Activated CD8-positive, alpha-beta T cell treated with anti-CD3 and anti-CD28 coated beads for 36 hours (primary cell): ENCODE data around the gene EIF1. TPM values are rescaled to one million over a fixed set of nuclear protein-coding genes. Genes with fewer than 3 reads are reported as not detected.
A peak's percentile ranks its signal among the peaks of the same experiment; 100 is the strongest.

Source experiments
- ATAC-seq: fragments of 200-7000 bp; cut with Tn5 transposase; one replicate; pipeline ENCODE4 v1.10.0; 2021; ENCODE audit warnings: mild to moderate bottlenecking, moderate library complexity
- CTCF ChIA-PET: fragments of 350-600 bp; sonication (Branson Sonifier 250); formaldehyde crosslinking; loops from one replicate; lab custom pipeline; 2021; ENCODE audit warnings: antibody characterized with exemption; lab: Charles Lee
- POLR2A ChIA-PET: fragments of 350-600 bp; sonication (Branson Sonifier 250); formaldehyde crosslinking; loops from one replicate; lab custom pipeline; 2021; ENCODE audit warnings: antibody characterized with exemption; lab: Charles Lee
- DNase-seq: peaks from one replicate; pipeline ENCODE4 v3.0.0-alpha.2; 2020
- H3K27ac Mint-ChIP-seq: one replicate; pipeline ENCODE4 v1.8.0; 2021; ENCODE audit warnings: mild to moderate bottlenecking, mixed read lengths
- H3K27me3 Mint-ChIP-seq: one replicate; pipeline ENCODE4 v1.8.0; 2021; ENCODE audit warnings: mixed read lengths
- H3K36me3 Mint-ChIP-seq: one replicate; pipeline ENCODE4 v1.8.0; 2021; ENCODE audit warnings: low read depth, mixed read lengths
- H3K4me1 Mint-ChIP-seq: one replicate; pipeline ENCODE4 v1.8.0; 2021; ENCODE audit warnings: low read depth, mixed read lengths
- H3K4me3 Mint-ChIP-seq: one replicate; pipeline ENCODE4 v1.8.0; 2021; ENCODE audit warnings: mild to moderate bottlenecking, moderate library complexity, mixed read lengths
- H3K9me3 Mint-ChIP-seq: one replicate; pipeline ENCODE4 v1.8.0; 2021; ENCODE audit warnings: mixed read lengths
- intact Hi-C: fragments of 100-400 bp; cut with micrococcal nuclease; formaldehyde crosslinking; loops from one replicate; pipeline ENCODE4 v1.10.0; 2022
- total RNA-seq, 2 experiments: library from RNA; stranded (reverse); gene quantifications; one replicate each; pipeline ENCODE4 v1.2.3, GENCODE V29; 2021
- TF ChIP-seq, protein P1 (sequence below): fragments of 200-600 bp; IDR thresholded peaks from one replicate; pipeline ENCODE4 v1.8.0; 2022; ENCODE audit warnings: antibody characterized with exemption, mild to moderate bottlenecking

The EIF1 gene
- total RNA-seq, 2 experiments from 2014 or later = 924 to 930 TPM

DNA sequence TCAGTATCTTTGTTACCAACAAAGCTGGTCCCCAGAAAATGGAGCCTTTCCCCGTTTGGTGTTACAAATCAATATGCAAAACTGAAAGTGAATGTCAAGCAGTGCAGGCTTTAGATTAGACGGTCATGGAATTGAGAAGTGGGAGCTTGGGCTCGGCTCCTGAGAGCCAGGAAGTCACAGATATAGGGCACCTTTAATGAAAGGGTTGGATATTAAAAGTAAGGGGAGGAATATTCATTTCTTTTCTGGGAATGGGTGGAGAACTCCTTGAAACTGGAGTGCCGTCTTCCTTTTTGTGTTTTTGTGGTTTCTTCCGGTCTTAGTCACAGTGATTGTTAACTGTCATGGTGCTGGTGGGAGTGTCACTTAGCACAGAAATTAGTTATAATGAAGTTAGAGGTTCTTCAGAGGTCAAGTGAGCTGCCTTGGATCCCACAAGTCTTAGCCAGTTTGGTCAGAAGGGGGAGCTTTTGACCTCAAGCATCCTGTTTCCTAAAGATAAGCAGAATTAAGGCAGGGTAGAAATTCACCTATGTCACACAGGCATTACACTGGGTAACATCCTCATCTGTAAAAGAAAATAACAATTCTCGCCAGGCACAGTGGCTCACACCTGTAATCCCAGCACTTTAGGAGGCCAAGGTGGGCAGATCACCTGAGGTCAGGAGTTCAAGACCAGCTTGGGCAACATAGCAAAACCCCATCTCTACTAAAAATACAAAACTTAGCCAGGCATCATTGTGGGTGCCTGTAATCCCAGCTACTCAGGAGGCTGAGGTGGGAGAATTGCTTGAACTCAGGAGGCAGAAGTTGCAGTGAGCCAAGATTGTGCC lies 9.6 kb upstream of the EIF1 start:
- H3K9me3 Mint-ChIP-seq = peaks cover 4% of the 10 kb centered on the region
- intact Hi-C loops = no loop called here

DNA sequence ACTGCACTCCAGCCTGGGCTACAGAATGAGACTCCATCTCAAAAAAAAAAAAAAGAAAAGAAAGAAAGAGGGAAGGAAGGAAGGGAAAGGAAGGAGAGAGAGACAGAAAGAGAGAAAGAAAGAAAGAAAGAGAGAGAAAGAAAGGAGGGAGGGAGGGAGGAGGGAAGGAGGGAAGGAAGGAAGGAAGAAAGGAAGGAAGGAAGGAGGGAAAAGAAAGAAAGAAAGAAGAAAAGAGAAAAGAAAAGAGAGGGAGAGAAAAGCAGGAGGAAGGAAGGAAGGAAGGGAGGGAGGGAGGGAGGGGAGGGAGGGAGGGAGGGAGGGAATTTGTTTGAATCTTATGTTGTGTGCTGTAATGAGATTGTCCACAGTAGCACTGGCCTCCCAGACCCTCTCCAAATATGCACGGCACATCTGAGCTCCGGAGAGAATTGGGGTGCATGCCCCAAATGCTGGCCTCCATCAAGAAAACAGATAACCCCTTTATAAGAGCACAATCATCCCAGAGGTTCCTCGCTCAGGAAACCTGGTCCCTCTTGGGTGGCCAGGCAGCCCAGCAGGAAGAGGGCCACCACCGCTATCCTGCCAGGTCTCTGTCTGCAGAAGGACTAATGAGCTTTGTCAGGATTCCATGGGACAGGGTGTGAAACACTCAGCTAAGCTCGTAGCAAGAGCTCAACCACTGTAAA lies 8.8 kb upstream of the EIF1 start:
- intact Hi-C loops = no loop called here
- Mint-ChIP-seq H3K4me3 (peak overlapping the region; percentile 88), H3K9me3 (peaks cover 4% of the 10 kb centered on the region), H3K36me3 (peaks cover 2% of the 10 kb centered on the region), H3K27me3 (no peaks in the 10 kb centered on the region), H3K4me1 (peaks cover 48% of the 10 kb centered on the region), H3K27ac (peak overlapping the region; percentile 97)
- TF ChIP-seq, protein P1, sequence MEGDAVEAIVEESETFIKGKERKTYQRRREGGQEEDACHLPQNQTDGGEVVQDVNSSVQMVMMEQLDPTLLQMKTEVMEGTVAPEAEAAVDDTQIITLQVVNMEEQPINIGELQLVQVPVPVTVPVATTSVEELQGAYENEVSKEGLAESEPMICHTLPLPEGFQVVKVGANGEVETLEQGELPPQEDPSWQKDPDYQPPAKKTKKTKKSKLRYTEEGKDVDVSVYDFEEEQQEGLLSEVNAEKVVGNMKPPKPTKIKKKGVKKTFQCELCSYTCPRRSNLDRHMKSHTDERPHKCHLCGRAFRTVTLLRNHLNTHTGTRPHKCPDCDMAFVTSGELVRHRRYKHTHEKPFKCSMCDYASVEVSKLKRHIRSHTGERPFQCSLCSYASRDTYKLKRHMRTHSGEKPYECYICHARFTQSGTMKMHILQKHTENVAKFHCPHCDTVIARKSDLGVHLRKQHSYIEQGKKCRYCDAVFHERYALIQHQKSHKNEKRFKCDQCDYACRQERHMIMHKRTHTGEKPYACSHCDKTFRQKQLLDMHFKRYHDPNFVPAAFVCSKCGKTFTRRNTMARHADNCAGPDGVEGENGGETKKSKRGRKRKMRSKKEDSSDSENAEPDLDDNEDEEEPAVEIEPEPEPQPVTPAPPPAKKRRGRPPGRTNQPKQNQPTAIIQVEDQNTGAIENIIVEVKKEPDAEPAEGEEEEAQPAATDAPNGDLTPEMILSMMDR = no peak
- no peak for DNase-seq
- ChIA-PET POLR2A (interaction anchor here (0.8 to 8.4 kb wide), 4 partner anchors 10 to 40 kb away, joined by 3 to 182 read pairs (median 28); partner anchors contain the start of gene EIF1), CTCF (interaction anchor here (0.6 to 7.3 kb wide), 8 partner anchors 10 to 251 kb away, joined by 3 to 93 read pairs (median 14); partner anchors contain the start of genes EIF1 and ODAD4)
- no peak for ATAC-seq

More for the DNA sequence above, 9.6 kb upstream of the EIF1 start:
- peaks cover 48% of the 10 kb centered on the region for H3K4me1 Mint-ChIP-seq
- CTCF ChIA-PET = interaction anchor here (0.7 to 7.3 kb wide), 8 partner anchors 11 to 251 kb away, joined by 3 to 93 read pairs (median 16); partner anchors contain the start of genes EIF1 and ODAD4
- peak; percentile 87 for DNase-seq
- peak overlapping the region; percentile 97 for H3K27ac Mint-ChIP-seq
- H3K27me3 Mint-ChIP-seq = no peaks in the 10 kb centered on the region
- POLR2A ChIA-PET = interaction anchor here (0.8 to 8.4 kb wide), 6 partner anchors 11 to 112 kb away, joined by 3 to 182 read pairs (median 4); partner anchors contain the start of gene EIF1
- peak overlapping the region; percentile 88 for H3K4me3 Mint-ChIP-seq
- TF ChIP-seq, protein P1 = no peak
- peak; percentile 88 for ATAC-seq
- peaks cover 2% of the 10 kb centered on the region for H3K36me3 Mint-ChIP-seq

DNA sequence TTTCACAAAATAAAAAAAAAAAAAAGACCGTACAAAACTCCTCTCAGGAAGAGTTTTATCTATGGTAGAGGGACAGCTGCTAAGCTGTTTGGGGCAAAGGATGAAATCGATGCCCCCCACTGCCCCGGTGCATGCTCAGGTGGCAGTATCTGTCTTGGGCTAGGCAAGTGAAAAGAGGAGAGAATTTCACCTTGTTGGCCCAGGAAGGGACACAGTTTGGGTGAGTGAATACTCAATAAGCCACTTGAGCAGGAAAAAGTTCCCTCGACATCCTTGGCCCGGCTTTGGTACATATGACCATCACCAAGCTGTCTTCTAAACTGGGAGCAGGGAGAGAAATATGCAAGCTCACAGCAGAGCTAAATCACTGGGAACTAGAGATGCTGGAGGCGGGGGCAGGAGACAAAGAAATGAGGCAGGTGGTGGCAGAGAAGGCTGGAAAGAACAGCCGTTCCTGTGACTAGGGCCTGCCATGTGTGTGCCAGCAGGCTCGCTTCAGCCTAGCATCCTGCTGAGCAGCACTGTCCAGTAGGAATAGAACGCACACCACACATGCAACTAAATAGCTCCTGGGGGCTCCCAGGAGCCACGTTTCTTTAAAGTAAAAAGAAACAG lies 8.2 kb upstream of the EIF1 start:
- POLR2A ChIA-PET = interaction anchor here (0.8 to 8.4 kb wide), 3 partner anchors 10 to 15 kb away, joined by 4 to 182 read pairs (median 51); partner anchors contain the start of gene EIF1
- intact Hi-C loops = no loop called here
- no peak for DNase-seq
- H3K4me1 Mint-ChIP-seq = peaks cover 48% of the 10 kb centered on the region
- H3K9me3 Mint-ChIP-seq = peaks cover 4% of the 10 kb centered on the region
- H3K27ac Mint-ChIP-seq = peak overlapping the region; percentile 18
- H3K36me3 Mint-ChIP-seq = peaks cover 2% of the 10 kb centered on the region
- no peaks in the 10 kb centered on the region for H3K27me3 Mint-ChIP-seq
- TF ChIP-seq, protein P1 = no peak
- CTCF ChIA-PET = interaction anchor here (0.6 to 7.3 kb wide), 6 partner anchors 9 to 130 kb away, joined by 3 to 93 read pairs (median 31); partner anchors contain the start of gene EIF1
- no peak overlapping the region for H3K4me3 Mint-ChIP-seq
- no peak for ATAC-seq

DNA sequence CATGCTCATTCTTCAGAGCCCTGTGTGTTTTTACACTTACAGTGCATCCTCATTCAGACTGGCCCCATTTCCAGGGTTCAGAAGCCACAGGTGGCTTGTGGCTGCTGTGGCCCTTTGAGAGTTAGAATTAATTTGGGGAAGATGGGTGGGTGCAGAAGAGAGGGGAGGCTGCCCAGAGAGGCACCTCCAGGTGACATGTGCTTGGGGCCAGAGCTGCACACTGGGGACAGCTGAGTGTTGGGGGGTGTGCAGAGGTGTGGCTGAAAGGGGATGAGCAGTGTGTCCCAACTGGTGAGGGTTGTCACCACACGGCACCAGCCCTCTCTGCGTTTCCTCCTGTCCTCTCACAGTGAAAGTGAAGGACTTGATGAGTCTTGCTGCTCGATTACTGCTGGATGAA lies 6.9 kb upstream of the EIF1 start:
- no peak for ATAC-seq
- CTCF ChIA-PET = interaction anchor here (2.2 to 7.3 kb wide), 3 partner anchors 8 to 14 kb away, joined by 9 to 93 read pairs (median 85); partner anchors contain the start of gene EIF1
- intact Hi-C loops = no loop called here
- H3K27me3 Mint-ChIP-seq = no peaks in the 10 kb centered on the region
- H3K9me3 Mint-ChIP-seq = peaks cover 4% of the 10 kb centered on the region
- DNase-seq = no peak
- peaks cover 2% of the 10 kb centered on the region for H3K36me3 Mint-ChIP-seq
- no peak overlapping the region for H3K4me3 Mint-ChIP-seq
- no peak overlapping the region for H3K27ac Mint-ChIP-seq
- peaks cover 38% of the 10 kb centered on the region for H3K4me1 Mint-ChIP-seq
- POLR2A ChIA-PET = interaction anchor here (0.7 to 8.4 kb wide), 3 partner anchors 8 to 640 kb away, joined by 3 to 182 read pairs (median 51); partner anchors contain the start of gene EIF1
- TF ChIP-seq, protein P1 = no peak
